Thoracic aorta (tissue), 2 donors: ENCODE data around the gene CCDC122. TPM values are rescaled to one million over a fixed set of nuclear protein-coding genes. Genes with fewer than 3 reads are reported as not detected.
A peak's percentile ranks its signal among the peaks of the same experiment; 100 is the strongest.

Experiments used
- ATAC-seq: fragments of 150-250 bp; one replicate; pipeline ENCODE4 v1.8.0; 2017; ENCODE audit warnings: low read depth; ENCODE audit not compliant: insufficient number of reproducible peaks, low FRiP score
- DNase-seq: peaks from one replicate; pipeline ENCODE4 v3.0.0-alpha.2; 2020; ENCODE audit warnings: low spot score
- H3K27ac ChIP-seq, 2 donors: fragments of 200-600 bp; sonication (generic); 1 replicate in 1 of 2; 2 replicates in 1 of 2; pipeline ENCODE4 v1.5.1; 2016; ENCODE audit warnings: mild to moderate bottlenecking in 2 of 2, moderate library complexity in 2 of 2
- H3K27me3 ChIP-seq: fragments of 200-600 bp; sonication (generic); replicated peaks from 2 replicates; pipeline ENCODE4 v1.6.0; 2016; ENCODE audit warnings: mild to moderate bottlenecking; ENCODE audit not compliant: insufficient read depth
- H3K36me3 ChIP-seq: fragments of 200-600 bp; sonication (generic); one replicate; pipeline ENCODE4 v1.5.1; 2016
- H3K4me1 ChIP-seq, 2 donors: fragments of 200-600 bp; sonication (generic); 1 replicate in 1 of 2; 2 replicates in 1 of 2; pipeline versions ENCODE4 v1.5.1 to v1.6.0; 2016; ENCODE audit warnings: low read depth in 2 of 2, mild to moderate bottlenecking in 1 of 2; ENCODE audit not compliant: control insufficient read depth in 1 of 2
- H3K4me3 ChIP-seq: fragments of 200-600 bp; sonication (generic); 2 replicates; pipeline ENCODE4 v1.5.1; 2016; ENCODE audit warnings: mild to moderate bottlenecking
- H3K9me3 ChIP-seq: fragments of 200-600 bp; sonication (generic); 2 replicates; pipeline ENCODE4 v1.5.1; 2016
- total RNA-seq, 2 donors: library from RNA; depleted of rRNA; stranded (reverse); fragments of >200 nt; gene quantifications; one replicate each; pipeline versions ENCODE4 v1.1.0 to v1.2.3, GENCODE V29; 2016
- TF ChIP-seq, protein P1 (sequence below): fragments of 200-600 bp; sonication (generic); IDR thresholded peaks from one replicate; pipeline ENCODE4 v1.5.1; 2019; ENCODE audit warnings: antibody characterized with exemption

The CCDC122 gene
- total RNA-seq, 2 donors from 2014 or later: 0.54 to 1.1 TPM

DNA sequence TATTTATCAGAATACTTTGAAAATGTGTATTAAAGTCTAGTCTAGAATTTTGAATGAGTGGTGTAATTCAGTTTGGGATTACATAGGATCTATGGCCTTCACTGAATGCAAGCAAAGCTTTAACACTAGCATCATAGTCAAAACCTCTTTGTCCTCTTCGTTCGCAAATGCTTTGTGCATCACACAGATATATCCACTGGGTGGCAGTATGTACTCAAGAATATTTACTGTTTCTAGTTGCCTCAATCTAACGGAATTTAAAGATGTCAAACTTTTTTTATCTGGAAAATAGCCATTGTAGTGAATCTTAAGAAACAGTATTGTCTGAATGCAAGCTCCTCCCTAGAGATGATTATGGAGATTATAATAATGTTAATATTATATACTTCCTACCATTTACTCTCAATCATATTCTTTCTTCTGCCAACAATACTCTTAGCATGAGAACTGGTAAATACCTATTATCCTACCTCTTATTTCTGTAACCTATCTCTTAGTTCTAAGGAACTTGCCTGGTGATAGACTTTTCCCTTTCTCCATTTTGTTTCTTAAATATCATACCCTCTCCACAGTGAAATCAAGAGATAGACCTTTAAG lies 26.0 kb upstream of the CCDC122 start:
- ATAC-seq: no peak
- DNase-seq: no peak
- no peak overlapping the region for H3K27ac ChIP-seq
- no peaks in the 10 kb centered on the region for H3K9me3 ChIP-seq
- peaks cover 0 to 9% of the 10 kb centered on the region in 2 donors for H3K4me1 ChIP-seq
- TF ChIP-seq, protein P1, sequence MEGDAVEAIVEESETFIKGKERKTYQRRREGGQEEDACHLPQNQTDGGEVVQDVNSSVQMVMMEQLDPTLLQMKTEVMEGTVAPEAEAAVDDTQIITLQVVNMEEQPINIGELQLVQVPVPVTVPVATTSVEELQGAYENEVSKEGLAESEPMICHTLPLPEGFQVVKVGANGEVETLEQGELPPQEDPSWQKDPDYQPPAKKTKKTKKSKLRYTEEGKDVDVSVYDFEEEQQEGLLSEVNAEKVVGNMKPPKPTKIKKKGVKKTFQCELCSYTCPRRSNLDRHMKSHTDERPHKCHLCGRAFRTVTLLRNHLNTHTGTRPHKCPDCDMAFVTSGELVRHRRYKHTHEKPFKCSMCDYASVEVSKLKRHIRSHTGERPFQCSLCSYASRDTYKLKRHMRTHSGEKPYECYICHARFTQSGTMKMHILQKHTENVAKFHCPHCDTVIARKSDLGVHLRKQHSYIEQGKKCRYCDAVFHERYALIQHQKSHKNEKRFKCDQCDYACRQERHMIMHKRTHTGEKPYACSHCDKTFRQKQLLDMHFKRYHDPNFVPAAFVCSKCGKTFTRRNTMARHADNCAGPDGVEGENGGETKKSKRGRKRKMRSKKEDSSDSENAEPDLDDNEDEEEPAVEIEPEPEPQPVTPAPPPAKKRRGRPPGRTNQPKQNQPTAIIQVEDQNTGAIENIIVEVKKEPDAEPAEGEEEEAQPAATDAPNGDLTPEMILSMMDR: peak; percentile 76
- no peak overlapping the region for H3K4me3 ChIP-seq
- no peaks in the 10 kb centered on the region for H3K27me3 ChIP-seq
- no peaks in the 10 kb centered on the region for H3K36me3 ChIP-seq

DNA sequence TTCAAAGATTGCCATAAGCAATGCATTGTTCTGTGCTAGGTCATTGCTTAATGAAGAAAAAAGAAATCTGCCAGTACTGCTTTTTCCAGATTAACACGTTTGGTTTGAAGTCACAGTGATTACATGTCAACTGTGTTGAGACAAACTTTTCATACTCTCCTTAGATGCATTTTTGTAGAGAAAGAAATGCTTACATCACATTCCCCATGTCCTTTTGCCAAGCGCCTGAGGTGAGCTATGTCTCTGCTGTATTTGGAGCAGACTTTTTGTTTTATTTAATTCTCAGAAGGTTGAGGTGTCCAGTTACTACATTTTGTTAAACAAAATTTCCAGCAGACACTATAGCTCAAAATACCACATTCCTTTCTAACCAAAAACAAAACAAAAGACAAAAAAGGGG lies 16.4 kb upstream of the CCDC122 start:
- DNase-seq (no peak), ATAC-seq (no peak)
- Histone ChIP-seq H3K9me3 (no peaks in the 10 kb centered on the region), H3K36me3 (no peaks in the 10 kb centered on the region), H3K4me3 (no peak overlapping the region), H3K27ac (no peak overlapping the region), H3K27me3 (no peaks in the 10 kb centered on the region), H3K4me1 (no peaks in the 10 kb centered on the region)
- TF ChIP-seq, protein P1: no peak

DNA sequence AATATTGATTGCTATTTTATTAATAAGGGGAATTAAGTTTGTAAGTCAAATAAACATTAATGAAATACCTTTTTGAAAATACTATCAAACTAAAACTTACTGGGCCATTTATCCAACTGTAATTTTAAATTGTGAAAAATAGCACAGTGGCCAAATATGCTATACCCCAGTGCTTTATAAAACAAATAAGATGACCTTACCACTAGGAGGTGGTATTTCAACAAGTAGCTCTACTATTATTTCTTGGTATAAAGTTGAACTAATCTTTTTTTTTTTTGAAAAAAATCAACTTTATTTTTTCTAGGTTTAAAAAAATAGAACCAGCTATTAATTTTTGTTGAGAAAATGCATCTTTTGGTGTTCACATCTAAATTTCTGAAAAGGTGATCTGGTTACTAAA lies 14.9 kb upstream of the CCDC122 start:
- TF ChIP-seq, protein P1: no peak
- DNase-seq (no peak), ATAC-seq (no peak)
- Histone ChIP-seq H3K27ac (no peak overlapping the region), H3K4me3 (no peak overlapping the region), H3K9me3 (no peaks in the 10 kb centered on the region), H3K27me3 (no peaks in the 10 kb centered on the region), H3K36me3 (no peaks in the 10 kb centered on the region), H3K4me1 (no peaks in the 10 kb centered on the region)

DNA sequence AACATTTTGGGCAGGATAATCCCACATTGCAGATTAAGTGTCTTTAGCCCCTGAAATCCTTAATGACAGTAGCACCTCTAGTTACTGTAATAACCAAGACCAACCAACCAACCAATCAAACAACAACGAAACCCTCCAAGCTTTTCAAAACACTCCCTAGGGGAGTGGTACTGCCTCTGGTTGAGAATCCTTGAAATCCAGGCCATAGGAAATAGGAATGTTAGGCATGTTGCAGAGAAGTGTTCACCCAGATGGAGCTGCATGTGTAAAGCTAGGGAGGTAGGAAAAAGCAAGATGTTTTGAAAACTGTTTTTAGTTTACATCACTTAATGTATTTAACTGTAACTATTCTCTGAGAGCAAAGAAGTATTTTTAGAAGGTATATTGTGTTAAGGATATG lies 4.7 kb upstream of the CCDC122 start:
- H3K36me3 ChIP-seq: no peaks in the 10 kb centered on the region
- no peaks in the 10 kb centered on the region for H3K9me3 ChIP-seq
- H3K4me1 ChIP-seq: no peaks in the 10 kb centered on the region
- H3K27me3 ChIP-seq: no peaks in the 10 kb centered on the region
- no peak overlapping the region for H3K4me3 ChIP-seq
- H3K27ac ChIP-seq: no peak overlapping the region
- no peak for ATAC-seq
- TF ChIP-seq, protein P1: no peak
- DNase-seq: no peak

DNA sequence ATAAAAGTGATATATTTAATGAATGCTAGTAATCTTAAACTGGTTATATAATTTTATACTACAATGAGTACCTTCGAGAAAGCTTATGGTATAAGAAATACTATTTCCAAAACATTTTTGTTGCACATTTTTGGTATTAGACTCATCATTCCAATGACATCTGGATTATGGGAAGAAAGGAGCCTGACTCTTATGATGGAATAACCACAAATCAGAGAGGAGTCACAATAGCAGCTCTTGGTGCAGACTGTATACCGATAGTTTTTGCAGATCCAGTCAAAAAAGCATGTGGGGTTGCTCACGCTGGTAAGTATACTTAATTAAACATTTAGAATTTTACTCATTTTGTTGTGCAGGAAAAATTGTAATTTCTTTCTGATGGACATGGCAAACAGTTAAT lies 4.1 kb upstream of the CCDC122 start:
- H3K4me1 ChIP-seq: peaks cover 0 to 2% of the 10 kb centered on the region in 2 donors
- H3K9me3 ChIP-seq: no peaks in the 10 kb centered on the region
- H3K27me3 ChIP-seq: no peaks in the 10 kb centered on the region
- H3K27ac ChIP-seq: no peak overlapping the region
- TF ChIP-seq, protein P1: no peak
- no peak overlapping the region for H3K4me3 ChIP-seq
- no peak for ATAC-seq
- no peak for DNase-seq
- H3K36me3 ChIP-seq: no peaks in the 10 kb centered on the region
